GM20000 (cell line): ENCODE results near the gene TBX1.

Source experiments
- DNase-seq: peaks from one replicate; pipeline ENCODE4 v3.0.0; 2012; ENCODE audit warnings: low spot score
- TF ChIP-seq, protein P1 (sequence below): IDR thresholded peaks from 2 replicates; pipeline ENCODE4 v1.5.1; 2012; ENCODE audit warnings: mild to moderate bottlenecking, control low read depth; ENCODE audit errors: extremely low read depth, missing control alignments

TBX1 gene

DNA sequence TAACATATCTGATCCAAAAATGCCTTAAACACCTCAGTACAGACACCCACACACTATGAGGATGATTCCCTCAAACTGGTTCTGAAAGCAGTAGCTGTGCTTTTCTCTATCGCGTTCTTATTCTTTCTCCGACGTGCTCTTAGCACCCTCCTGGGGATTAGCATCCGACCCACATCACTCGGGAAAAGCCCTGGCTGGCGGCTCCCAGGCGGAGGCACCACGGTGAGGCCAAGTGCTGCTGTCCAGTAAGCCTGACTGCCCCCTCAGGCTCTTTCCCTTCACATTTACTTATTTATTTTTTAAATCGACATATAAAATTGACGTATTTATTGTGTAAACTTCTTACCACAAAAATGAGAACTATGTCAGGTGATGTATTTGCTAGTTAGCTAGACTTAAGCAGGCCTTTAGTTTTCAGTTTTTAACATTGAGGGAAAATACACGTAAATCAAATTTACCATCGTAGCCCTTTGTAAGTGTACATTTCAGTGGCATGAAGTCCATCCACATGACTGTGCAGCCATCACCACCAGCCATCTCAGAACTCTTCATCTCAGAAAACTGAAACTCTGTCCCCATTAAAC is 19.2 kb downstream of the TBX1 start:
- no peak for DNase-seq
- TF ChIP-seq, protein P1, sequence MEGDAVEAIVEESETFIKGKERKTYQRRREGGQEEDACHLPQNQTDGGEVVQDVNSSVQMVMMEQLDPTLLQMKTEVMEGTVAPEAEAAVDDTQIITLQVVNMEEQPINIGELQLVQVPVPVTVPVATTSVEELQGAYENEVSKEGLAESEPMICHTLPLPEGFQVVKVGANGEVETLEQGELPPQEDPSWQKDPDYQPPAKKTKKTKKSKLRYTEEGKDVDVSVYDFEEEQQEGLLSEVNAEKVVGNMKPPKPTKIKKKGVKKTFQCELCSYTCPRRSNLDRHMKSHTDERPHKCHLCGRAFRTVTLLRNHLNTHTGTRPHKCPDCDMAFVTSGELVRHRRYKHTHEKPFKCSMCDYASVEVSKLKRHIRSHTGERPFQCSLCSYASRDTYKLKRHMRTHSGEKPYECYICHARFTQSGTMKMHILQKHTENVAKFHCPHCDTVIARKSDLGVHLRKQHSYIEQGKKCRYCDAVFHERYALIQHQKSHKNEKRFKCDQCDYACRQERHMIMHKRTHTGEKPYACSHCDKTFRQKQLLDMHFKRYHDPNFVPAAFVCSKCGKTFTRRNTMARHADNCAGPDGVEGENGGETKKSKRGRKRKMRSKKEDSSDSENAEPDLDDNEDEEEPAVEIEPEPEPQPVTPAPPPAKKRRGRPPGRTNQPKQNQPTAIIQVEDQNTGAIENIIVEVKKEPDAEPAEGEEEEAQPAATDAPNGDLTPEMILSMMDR, result no peak

DNA sequence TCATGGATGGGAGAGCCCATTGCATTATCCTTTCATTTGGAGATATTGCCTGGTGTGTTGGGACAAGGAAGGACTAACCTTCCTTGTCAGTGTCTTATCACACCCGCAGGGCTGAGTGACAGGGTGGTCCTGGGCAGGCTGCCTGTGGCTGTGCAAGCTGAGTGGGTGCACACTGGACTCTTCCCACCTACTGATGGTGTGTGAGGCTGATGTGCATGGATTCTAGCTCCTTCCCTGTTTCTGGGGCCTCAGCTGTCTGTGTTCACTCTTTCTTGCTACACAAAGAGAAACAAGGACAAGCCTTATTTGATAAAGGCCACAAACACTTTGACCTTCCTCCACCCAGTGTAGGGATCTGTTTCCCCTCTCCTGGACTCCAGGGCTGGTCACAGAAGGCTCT is 22.0 kb downstream of the TBX1 start:
- DNase-seq, result no peak
- TF ChIP-seq, protein P1, result no peak

DNA sequence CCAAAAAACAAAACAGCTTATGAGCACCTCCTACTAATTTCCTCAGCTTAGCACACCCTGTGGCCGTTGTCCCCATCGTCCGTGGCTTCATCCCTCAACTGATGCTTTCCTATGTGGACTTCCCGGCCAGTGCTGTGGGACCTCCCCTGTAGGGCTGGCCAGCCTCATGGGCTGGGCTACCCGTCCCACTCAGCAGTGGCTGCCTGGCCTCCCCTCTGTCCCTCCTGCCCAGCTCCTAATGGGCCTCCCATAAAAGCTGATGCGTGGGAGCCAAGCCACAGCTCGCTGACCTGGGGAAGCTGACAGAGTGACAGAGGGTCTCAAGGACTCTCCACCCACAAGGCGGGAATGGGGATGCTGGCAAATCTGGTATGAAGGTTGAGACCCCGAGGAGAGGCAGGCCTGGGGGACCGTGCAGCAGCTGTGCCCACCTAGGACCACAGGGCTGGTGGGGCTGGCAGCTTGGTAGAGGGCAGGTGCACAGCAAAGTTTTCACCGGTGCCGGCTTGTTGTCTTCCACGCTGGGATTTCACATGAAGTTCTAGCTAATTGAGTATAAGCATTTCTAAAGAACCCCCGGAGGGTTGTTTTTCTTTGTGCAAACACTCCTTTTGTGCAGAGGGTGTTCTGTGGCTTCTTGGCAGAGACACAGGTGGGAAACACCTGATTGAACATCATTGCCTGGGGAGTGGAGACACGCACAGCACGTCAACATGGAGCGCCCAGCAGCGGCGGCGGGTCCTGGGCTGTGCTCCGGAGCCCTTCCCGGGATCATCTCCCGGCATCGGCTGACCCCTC is 23.2 kb downstream of the TBX1 start:
- no peak for DNase-seq
- TF ChIP-seq, protein P1, result no peak

DNA sequence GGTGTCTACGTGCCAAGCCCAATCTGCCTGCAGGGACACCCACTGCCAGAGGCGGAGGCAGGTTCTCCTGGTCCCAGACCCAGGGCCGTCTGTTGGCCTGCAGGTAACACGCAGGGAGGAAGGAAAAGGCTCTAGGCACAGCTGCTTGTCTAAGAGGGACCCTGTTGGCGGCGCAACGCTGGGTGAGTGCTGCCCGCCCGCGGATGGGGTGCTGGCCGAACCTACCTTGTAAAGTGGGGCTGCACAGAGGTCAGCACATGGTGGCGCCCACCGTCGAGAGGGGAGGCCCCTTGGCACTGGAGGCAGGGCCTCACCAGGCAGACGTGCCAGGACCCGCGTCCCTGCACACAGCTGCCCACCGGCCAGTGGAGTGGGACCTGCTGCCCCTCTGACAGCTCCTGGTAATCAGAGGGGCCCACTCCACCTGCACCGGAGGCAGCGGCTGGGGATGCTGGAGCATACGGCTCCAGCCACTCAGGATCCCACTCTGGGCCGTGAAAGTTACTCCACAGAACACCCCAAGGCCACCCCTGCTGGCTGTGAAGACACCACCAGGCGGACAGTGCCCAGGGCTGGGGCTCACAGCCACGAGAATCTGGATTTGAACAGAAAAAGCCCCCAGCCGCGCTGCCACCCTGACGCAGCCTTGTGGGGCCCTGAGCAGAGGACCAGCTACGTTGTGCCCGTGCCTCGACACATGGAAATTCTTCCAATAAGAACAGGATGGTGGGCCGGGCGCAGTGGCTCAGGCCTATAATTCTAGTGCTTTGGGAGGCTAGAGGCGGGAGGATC is 24.0 kb downstream of the TBX1 start:
- DNase-seq, result no peak
- TF ChIP-seq, protein P1, result no peak

DNA sequence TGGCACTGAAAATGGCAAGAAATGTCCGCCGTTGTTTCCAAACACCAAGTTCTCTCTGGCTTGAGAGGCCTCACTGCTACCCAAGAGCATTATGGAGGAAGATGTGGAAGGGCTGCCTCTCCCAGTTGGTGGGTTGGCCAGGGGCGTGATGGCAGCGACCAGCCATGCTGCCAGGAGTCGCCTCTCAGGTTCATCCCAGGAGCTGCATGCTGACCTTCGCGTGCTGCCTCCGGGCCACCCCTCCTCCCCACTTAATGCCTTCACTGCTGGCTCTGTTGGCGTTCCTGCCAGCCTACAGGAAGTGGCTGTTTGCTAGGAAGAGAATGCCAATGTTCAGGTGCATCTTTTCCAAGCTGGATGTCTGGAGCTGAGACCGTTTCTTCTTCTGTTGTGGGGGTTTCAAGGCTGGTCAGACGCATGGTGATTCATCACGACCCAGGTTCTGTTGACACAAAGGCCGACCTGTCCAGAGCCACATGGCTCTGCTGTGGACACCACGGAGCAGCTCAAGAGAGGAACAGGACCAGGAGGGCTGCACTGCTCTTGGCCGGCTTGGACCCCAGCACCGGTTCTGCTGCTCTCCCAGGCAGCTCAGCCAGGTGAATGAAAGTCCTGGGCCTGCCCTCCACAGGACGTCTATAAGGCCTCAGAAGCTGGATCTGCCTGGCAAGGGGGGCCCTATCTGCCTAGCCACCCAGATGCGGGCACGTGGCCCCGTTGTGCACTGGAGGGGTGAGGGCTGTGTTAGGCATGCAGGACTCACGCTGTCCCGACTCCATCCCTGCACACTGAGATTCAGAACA is 25.1 kb downstream of the TBX1 start:
- TF ChIP-seq, protein P1, result no peak
- DNase-seq, result no peak

- TF ChIP-seq, protein P1, result no peak
- no peak for DNase-seq
These were observed 25.6 kb downstream of the TBX1 start for GRCh38 chr22:19786264-19786585.
